ENCODE results near the gene NRIP1.

NRIP1 gene

GRCh38 chr21:15061747-15062605 lies 2.8 kb downstream of the NRIP1 start:
- TF ChIP-seq CTCF (IDR thresholded peaks at IDR 0.05; ENCODE audit: insufficient read depth, low read depth, low read length, missing control alignments), result no peak
- no peak for DNase-seq (ENCODE audit: low read depth)
- no peak overlapping the region for H3K4me3 ChIP-seq (ENCODE audit: low read depth, low read length)

GRCh38 chr21:15061279-15061678 lies 3.5 kb downstream of the NRIP1 start:
- H3K4me3 ChIP-seq (ENCODE audit: low read depth, low read length), result no peak overlapping the region
- no peak for TF ChIP-seq CTCF (IDR thresholded peaks at IDR 0.05; ENCODE audit: insufficient read depth, low read depth, low read length, missing control alignments)
- no peak for DNase-seq (ENCODE audit: low read depth)

- no peak overlapping the region for H3K4me3 ChIP-seq (ENCODE audit: low read depth, low read length)
- TF ChIP-seq CTCF (IDR thresholded peaks at IDR 0.05; ENCODE audit: insufficient read depth, low read depth, low read length, missing control alignments), result no peak
- no peak for DNase-seq (ENCODE audit: low read depth)
Measured at GRCh38 chr21:15060543-15061175, 4.1 kb downstream of the NRIP1 start.

- no peak for TF ChIP-seq CTCF (IDR thresholded peaks at IDR 0.05; ENCODE audit: insufficient read depth, low read depth, low read length, missing control alignments)
- no peak overlapping the region for H3K4me3 ChIP-seq (ENCODE audit: low read depth, low read length)
- no peak for DNase-seq (ENCODE audit: low read depth)
Measured at GRCh38 chr21:15059397-15059796, 5.4 kb downstream of the NRIP1 start.

GRCh38 chr21:15058854-15059263 lies 5.9 kb downstream of the NRIP1 start:
- H3K4me3 ChIP-seq (ENCODE audit: low read depth, low read length), result no peak overlapping the region
- TF ChIP-seq CTCF (IDR thresholded peaks at IDR 0.05; ENCODE audit: insufficient read depth, low read depth, low read length, missing control alignments), result no peak

GRCh38 chr21:15057285-15057684 lies 7.5 kb downstream of the NRIP1 start:
- no peak for DNase-seq (ENCODE audit: low read depth)
- H3K4me3 ChIP-seq (ENCODE audit: low read depth, low read length), result no peak overlapping the region
- TF ChIP-seq CTCF (IDR thresholded peaks at IDR 0.05; ENCODE audit: insufficient read depth, low read depth, low read length, missing control alignments), result no peak

More at GRCh38 chr21:15058854-15059263, 5.9 kb downstream of the NRIP1 start:
- no peak for DNase-seq (ENCODE audit: low read depth)
